ENCODE data around the gene PLET1.

The PLET1 gene

DNA sequence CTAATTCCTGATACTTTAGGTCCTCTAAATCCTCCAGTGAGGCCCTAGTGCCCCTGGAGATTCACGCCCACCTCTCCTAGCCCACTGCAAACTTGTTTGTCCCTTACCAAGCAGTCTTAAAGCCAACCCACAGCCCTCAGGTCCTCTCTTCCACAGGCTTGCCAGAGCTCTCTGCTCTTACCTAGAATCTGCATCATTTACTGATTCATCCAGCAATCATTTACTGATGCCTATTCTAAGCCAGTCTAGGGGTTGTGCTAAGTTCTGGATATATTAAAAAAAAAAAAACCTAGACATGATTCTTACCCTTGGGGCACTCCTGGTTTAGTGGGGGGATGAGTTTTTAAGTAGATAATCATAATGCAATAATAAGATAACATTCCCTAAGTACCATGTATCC lies 43.0 kb upstream of the PLET1 start:
- no peak for DNase-seq (ENCODE audit: low read depth)
- TF ChIP-seq, protein P1, sequence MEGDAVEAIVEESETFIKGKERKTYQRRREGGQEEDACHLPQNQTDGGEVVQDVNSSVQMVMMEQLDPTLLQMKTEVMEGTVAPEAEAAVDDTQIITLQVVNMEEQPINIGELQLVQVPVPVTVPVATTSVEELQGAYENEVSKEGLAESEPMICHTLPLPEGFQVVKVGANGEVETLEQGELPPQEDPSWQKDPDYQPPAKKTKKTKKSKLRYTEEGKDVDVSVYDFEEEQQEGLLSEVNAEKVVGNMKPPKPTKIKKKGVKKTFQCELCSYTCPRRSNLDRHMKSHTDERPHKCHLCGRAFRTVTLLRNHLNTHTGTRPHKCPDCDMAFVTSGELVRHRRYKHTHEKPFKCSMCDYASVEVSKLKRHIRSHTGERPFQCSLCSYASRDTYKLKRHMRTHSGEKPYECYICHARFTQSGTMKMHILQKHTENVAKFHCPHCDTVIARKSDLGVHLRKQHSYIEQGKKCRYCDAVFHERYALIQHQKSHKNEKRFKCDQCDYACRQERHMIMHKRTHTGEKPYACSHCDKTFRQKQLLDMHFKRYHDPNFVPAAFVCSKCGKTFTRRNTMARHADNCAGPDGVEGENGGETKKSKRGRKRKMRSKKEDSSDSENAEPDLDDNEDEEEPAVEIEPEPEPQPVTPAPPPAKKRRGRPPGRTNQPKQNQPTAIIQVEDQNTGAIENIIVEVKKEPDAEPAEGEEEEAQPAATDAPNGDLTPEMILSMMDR (IDR thresholded peaks at IDR 0.05; ENCODE audit: low read depth, low read length) = no peak
- TF ChIP-seq POLR2A (IDR thresholded peaks at IDR 0.05; ENCODE audit: extremely low read depth, insufficient read length) (no peak), MYC (IDR thresholded peaks at IDR 0.05; ENCODE audit: low read depth, low read length) (no peak)
- TF ChIP-seq, protein P2, sequence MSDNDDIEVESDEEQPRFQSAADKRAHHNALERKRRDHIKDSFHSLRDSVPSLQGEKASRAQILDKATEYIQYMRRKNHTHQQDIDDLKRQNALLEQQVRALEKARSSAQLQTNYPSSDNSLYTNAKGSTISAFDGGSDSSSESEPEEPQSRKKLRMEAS (IDR thresholded peaks at IDR 0.05; ENCODE audit: low read depth, low read length) = no peak
- H3K4me3 ChIP-seq (ENCODE audit: low read depth, low read length) = no peak overlapping the region

DNA sequence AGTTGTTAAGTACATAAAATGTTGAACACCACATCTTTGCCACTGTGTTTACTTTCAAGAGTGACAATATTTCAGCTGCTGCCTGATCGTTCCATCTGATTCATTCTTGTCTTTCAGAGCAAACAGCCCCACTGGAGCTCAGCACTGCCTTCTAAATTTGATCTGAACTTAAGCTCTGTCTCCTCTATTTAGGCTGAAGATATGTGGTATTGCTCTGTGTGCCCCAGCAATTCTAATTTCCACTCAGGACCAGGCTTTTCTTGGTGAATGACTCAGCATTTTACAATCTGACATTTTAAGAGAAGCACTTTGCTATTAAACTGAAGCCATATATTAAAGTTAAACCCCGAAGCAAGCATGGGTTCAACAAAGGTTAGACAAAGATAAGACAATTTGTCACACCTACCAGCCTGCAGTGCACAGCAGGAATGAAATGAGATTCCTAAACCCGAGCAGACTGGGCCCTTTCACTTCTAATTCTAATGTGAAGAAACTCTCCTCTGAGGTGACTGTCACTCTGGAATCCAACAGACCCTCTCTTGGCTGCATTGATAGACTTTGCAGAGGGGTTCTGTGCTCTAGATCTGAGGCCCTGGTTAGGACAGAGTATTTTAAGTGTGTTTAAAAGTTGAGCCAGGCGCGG lies 41.7 kb upstream of the PLET1 start:
- DNase-seq (ENCODE audit: low read depth) = no peak
- no peak overlapping the region for H3K4me3 ChIP-seq (ENCODE audit: low read depth, low read length)
- TF ChIP-seq MYC (IDR thresholded peaks at IDR 0.05; ENCODE audit: low read depth, low read length) (no peak), POLR2A (IDR thresholded peaks at IDR 0.05; ENCODE audit: extremely low read depth, insufficient read length) (no peak)
- TF ChIP-seq, protein P1 (IDR thresholded peaks at IDR 0.05; ENCODE audit: low read depth, low read length) = no peak
- TF ChIP-seq, protein P2 (IDR thresholded peaks at IDR 0.05; ENCODE audit: low read depth, low read length) = no peak

DNA sequence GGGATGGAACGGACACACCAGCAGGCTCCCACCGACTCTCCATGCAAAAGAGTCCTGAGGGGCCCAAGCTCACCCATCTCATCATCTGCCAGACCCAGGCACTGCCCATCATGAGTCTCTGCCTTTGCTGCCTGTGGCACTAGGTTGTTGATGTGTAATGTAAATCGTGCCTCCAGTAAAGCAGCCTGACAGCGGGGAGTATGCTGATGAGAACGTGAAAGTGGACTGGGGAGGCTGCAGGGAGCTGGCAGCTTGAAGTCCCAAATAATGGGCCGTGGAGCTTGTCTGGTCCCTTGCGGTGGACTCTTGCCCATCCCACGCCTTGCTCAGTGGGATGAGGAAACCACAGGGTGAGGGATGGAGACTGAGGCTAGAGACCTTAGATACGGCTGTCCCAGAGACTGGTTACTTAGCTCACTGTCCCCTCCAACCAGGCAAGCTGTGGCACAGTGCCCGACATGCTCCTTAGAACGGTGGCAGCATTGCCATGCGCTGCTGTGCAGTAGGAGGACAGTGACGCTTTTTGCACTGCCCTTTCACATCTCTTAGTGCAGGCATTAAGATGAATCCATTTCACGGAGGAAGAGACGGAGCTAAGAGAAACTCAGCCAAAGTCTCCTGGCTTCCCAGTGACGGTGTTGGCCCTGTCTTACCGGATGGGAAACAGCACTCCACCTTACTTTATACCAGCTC lies 39.6 kb upstream of the PLET1 start:
- no peak overlapping the region for H3K4me3 ChIP-seq (ENCODE audit: low read depth, low read length)
- TF ChIP-seq POLR2A (IDR thresholded peaks at IDR 0.05; ENCODE audit: extremely low read depth, insufficient read length) = no peak
- no peak for TF ChIP-seq MYC (IDR thresholded peaks at IDR 0.05; ENCODE audit: low read depth, low read length)
- TF ChIP-seq, protein P1 (IDR thresholded peaks at IDR 0.05; ENCODE audit: low read depth, low read length) = no peak
- TF ChIP-seq, protein P2 (IDR thresholded peaks at IDR 0.05; ENCODE audit: low read depth, low read length) = no peak
- no peak for DNase-seq (ENCODE audit: low read depth)

DNA sequence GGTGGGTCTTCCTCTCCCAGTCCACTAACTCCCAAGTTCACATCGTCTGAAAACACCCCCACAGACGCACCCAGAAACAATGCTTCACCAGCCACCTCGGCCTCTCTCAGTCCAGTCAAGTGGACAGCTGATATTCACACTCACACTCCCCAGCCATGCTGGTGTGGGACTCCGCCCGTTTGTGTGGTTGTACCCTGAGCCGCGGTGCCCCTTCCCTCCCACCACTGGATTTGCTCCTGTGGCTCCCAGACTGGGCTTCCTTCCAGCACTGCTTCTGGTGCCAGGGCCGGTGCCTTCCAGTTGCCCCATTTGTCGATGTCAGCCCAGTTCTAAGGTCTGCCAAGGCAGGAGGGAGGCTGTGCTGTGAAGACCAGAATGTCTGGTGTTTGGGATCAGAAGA lies 37.9 kb upstream of the PLET1 start:
- H3K4me3 ChIP-seq (ENCODE audit: low read depth, low read length) = no peak overlapping the region
- TF ChIP-seq, protein P1 (IDR thresholded peaks at IDR 0.05; ENCODE audit: low read depth, low read length) = no peak
- no peak for TF ChIP-seq POLR2A (IDR thresholded peaks at IDR 0.05; ENCODE audit: extremely low read depth, insufficient read length)
- TF ChIP-seq MYC (IDR thresholded peaks at IDR 0.05; ENCODE audit: low read depth, low read length) = no peak
- TF ChIP-seq, protein P2 (IDR thresholded peaks at IDR 0.05; ENCODE audit: low read depth, low read length) = no peak
- no peak for DNase-seq (ENCODE audit: low read depth)

DNA sequence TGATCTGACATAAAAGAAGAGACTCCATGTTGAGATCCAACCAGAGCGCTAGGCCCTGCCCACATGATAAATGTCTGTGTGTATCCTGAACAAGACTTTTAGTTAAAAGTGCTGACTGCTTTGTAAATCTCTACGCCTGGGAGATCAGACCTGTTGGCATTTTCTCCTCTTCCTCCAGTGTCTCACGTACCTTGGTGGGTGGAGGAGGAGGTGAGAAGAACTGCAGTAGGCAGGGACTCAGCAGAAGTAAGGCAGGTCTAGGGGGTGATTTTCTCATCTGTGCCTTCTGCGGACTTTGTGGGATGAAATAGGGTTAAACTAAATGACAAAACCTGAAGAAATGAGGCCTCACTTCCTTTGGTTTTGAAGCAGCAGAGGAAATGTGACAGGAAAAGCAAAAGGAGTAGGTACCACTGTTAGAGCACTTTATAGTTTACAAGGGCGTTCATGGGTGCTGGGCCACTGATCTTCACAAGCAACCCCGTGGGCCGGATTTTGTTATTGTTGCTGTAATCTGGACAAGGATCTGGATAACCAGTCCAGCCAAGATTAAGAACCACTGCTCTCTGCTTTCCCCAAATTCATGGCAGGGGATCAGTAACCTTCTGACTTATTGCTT lies 36.7 kb upstream of the PLET1 start:
- no peak overlapping the region for H3K4me3 ChIP-seq (ENCODE audit: low read depth, low read length)
- TF ChIP-seq, protein P2 (IDR thresholded peaks at IDR 0.05; ENCODE audit: low read depth, low read length) = no peak
- TF ChIP-seq MYC (IDR thresholded peaks at IDR 0.05; ENCODE audit: low read depth, low read length) (no peak), POLR2A (IDR thresholded peaks at IDR 0.05; ENCODE audit: extremely low read depth, insufficient read length) (no peak)
- DNase-seq (ENCODE audit: low read depth) = no peak

DNA sequence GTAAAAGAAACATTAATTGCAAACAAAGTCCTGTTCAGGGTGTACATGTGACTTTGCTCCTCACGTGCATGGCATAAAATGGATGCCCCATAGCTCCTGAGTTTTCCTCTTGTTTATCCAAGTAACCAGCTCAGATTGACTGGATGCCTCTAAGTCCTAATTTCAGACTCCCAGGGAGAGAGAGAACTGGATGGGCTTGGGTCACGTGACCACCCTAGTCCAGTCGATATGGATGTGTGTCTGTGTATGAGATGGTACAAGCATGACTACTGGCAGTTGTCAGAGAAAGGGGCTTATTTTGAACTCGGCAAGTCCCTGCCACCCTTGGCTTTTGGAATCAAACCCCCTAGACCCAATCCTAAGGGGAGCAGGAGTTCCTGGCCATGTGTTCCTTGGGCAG lies 35.4 kb upstream of the PLET1 start:
- TF ChIP-seq, protein P1 (IDR thresholded peaks at IDR 0.05; ENCODE audit: low read depth, low read length) = no peak
- no peak for TF ChIP-seq POLR2A (IDR thresholded peaks at IDR 0.05; ENCODE audit: extremely low read depth, insufficient read length)
- TF ChIP-seq, protein P2 (IDR thresholded peaks at IDR 0.05; ENCODE audit: low read depth, low read length) = no peak
- no peak for TF ChIP-seq MYC (IDR thresholded peaks at IDR 0.05; ENCODE audit: low read depth, low read length)
- H3K4me3 ChIP-seq (ENCODE audit: low read depth, low read length) = no peak overlapping the region
- no peak for DNase-seq (ENCODE audit: low read depth)
